Omental fat pad (tissue), 4 donors: ENCODE results near the gene TTN. TPM values are rescaled to one million over a fixed set of nuclear protein-coding genes. Genes with fewer than 3 reads are reported as not detected.

Experiments used
- ATAC-seq: fragments of 150-250 bp; one replicate; pipeline ENCODE4 v1.9.1; 2016; ENCODE audit warnings: mild to moderate bottlenecking, moderate library complexity; ENCODE audit not compliant: low FRiP score
- DNase-seq: peaks from one replicate; pipeline ENCODE4 v3.0.0-alpha.2; 2019; ENCODE audit warnings: low spot score
- total RNA-seq, 4 donors: library from RNA; depleted of rRNA; stranded (reverse); fragments of >200 nt; gene quantifications; one replicate each; pipeline ENCODE4 v1.1.0, GENCODE V29; 2016
- TF ChIP-seq, protein P1 (sequence below), 3 donors: fragments of 450-650 bp; IDR thresholded peaks; one replicate each; pipeline ENCODE4 v1.5.1; 2016 to 2017; ENCODE audit warnings: antibody characterized with exemption in 3 of 3, mild to moderate bottlenecking in 3 of 3, moderate library complexity in 2 of 3

Gene TTN
- total RNA-seq, 4 donors from 2014 or later, result 13.2 to 37.7 (median 22.7) TPM

DNA sequence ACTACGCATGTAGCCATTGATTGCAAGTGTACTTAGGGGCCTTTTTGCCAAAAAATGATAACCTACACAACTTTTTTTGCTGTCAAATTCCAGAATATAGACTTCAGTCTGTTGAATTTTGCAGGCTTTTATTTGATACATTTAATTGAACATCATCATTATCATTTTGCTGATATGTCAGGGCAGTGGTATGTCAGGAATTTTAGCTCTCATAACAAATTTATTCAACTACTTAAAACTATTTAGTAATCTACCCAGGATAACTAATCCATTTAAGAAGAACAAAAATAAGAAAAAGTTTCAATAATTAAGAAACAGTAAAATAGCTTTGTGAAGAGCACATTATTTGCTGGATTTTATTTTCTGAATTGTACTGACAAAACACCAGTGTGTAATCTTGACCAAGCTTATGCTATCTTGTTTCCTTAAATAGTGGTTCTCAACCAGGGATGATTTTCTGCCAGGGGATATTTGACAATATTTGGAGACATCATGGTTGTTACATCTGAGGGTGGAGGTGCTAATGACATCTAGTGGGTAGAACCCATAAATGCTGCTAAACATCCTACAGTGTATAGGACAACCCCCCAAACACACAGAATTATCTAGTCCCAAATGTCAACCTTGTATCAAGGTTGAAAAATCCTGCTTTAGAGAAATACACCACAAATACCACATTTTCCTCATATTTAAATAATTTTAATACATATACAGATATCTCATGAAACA is 12.1 kb upstream of the TTN start:
- no peak for DNase-seq
- TF ChIP-seq, protein P1, sequence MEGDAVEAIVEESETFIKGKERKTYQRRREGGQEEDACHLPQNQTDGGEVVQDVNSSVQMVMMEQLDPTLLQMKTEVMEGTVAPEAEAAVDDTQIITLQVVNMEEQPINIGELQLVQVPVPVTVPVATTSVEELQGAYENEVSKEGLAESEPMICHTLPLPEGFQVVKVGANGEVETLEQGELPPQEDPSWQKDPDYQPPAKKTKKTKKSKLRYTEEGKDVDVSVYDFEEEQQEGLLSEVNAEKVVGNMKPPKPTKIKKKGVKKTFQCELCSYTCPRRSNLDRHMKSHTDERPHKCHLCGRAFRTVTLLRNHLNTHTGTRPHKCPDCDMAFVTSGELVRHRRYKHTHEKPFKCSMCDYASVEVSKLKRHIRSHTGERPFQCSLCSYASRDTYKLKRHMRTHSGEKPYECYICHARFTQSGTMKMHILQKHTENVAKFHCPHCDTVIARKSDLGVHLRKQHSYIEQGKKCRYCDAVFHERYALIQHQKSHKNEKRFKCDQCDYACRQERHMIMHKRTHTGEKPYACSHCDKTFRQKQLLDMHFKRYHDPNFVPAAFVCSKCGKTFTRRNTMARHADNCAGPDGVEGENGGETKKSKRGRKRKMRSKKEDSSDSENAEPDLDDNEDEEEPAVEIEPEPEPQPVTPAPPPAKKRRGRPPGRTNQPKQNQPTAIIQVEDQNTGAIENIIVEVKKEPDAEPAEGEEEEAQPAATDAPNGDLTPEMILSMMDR (IDR thresholded peaks at IDR 0.05), result no peak
- ATAC-seq, result no peak

DNA sequence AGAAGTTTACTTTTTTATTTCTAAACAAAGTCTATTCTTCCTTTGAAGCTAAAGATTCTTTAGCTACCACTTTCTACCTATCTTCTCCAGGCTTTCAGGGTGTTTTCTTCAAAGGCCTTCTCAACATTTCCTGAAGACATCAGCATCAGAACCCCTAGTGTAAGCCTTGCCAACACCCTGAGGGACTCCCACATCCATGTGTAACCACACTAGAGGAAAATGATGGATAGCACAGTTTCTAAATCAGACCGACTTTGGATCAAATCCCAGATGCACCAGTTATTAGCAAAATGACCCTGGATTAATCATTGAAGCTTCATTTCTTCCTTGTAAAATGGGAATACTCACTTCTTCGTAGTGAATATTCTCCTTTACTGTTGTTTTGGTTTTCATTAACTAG is 4.7 kb upstream of the TTN start:
- no peak for ATAC-seq
- TF ChIP-seq, protein P1 (IDR thresholded peaks at IDR 0.05), result no peak
- no peak for DNase-seq

DNA sequence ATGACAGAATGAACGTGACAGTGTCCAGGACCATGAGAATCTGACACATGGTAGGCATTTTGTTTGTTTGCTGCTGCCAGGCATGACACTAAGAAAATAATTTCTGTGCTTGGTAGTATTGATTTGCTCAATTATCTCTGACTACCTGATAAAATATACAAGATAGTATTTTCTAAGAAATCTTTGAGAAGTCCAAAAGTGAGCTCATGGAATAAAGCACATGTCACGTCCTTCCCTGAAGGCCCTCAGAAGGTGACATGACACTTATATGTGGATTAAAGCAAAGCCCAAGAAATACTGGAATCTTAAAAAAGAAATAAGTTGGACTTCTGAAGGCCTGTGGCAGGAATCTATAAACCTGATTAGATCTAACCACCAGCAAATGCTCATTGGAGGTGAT is 3.8 kb upstream of the TTN start:
- no peak for ATAC-seq
- TF ChIP-seq, protein P1 (IDR thresholded peaks at IDR 0.05), result no peak

DNA sequence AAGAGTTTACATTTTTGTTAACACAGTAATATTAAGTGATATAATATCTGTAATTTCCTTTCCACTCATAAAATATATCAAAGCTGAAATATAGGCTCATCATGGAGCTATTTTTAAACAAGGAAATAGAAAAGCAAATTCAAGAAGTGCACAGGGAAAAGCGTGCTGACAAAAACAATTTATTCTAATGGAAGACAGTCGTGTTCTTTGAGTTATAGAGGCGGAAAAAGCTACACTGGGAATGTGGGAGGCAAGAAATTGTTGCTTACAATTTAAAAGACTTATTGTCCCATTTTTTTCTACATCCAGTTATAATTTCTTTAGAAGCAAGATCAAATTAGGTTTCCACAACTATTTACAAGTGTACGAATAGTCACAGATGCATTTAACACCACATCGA is 3.2 kb upstream of the TTN start:
- no peak for DNase-seq
- no peak for ATAC-seq
- TF ChIP-seq, protein P1 (IDR thresholded peaks at IDR 0.05), result no peak

More for the DNA sequence above, 3.8 kb upstream of the TTN start:
- no peak for DNase-seq

DNA sequence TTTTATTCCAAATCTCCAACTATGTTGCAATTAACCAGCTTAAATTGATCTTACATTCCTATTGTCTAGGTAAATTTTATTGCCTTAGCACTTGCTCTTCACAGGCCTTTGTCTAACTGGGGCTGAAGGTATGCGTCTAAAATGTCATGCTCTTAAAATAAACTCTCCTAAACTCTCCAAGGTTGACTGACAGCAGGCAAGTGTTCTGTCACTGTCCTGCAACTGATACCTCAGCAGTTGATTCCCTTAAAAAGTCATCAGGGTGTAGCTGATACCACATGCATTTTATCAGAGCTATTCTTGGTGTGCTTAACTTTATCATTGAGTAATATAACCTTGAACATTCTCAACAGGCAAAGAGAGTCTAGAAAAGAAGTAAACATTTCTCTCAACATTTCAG is 680 bp downstream of the TTN start:
- TF ChIP-seq, protein P1 (IDR thresholded peaks at IDR 0.05), result no peak
- ATAC-seq (no peak), DNase-seq (no peak)

DNA sequence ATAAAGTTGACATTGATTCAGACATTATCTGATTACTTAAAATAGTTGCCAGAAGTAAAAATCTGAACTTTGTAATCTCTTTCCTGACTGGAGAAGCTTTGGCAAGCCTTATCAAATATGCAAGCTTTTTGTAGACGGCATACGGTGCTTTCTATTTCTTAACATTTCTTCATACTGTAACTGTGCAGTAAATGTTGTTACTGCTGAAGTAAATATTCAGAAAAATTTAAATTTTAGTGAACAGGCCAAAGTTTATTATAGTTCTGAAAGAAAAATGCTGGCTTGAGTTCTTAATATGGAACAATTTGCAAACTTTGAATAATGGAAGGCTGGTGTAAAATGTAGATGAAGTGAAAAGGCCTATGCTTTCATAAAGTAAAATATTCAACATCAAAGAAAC is 1.8 kb downstream of the TTN start:
- TF ChIP-seq, protein P1 (IDR thresholded peaks at IDR 0.05), result no peak
- no peak for DNase-seq
- no peak for ATAC-seq

DNA sequence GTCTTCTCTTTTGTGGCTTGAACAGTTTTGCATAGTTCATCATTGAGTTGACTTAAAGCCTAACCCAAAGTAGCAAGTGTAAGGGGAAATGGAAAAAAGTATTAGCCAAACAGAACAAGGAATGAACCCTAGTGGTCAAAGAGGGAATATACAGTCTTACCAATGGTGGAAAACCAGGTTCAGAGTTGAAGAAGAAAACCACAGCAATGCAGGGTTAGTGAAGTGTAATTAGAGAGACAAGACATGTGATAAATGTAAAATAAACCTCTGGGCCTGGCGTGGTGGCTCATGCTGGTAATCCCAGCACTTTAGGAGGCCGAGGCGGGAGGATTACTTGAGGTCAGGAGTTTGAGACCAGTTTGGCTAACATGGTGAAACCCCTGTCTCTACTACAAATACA is 2.4 kb downstream of the TTN start:
- TF ChIP-seq, protein P1 (IDR thresholded peaks at IDR 0.05), result no peak
- DNase-seq, result no peak
- no peak for ATAC-seq
